Colonic mucosa (tissue), 4 donors: ENCODE data around the gene SCYGR1. TPM values are rescaled to one million over a fixed set of nuclear protein-coding genes. Genes with fewer than 3 reads are reported as not detected.

ENCODE experiments used
- DNase-seq: peaks from one replicate; pipeline ENCODE4 v3.0.0-alpha.2; 2020
- H3K27ac ChIP-seq: fragments of 200-600 bp; one replicate; pipeline ENCODE4 v1.8.0; 2021
- H3K27me3 ChIP-seq: fragments of 200-600 bp; one replicate; pipeline ENCODE4 v1.8.0; 2021
- H3K36me3 ChIP-seq: fragments of 200-600 bp; one replicate; pipeline ENCODE4 v1.8.0; 2021
- H3K4me1 ChIP-seq: fragments of 200-600 bp; one replicate; pipeline ENCODE4 v1.8.0; 2021; ENCODE audit warnings: mild to moderate bottlenecking
- H3K4me3 ChIP-seq: fragments of 200-600 bp; one replicate; pipeline ENCODE4 v1.8.0; 2021
- H3K9ac ChIP-seq, 2 donors: one replicate each; pipeline ENCODE4 v1.7.0; 2013; ENCODE audit warnings: control low read depth in 2 of 2, low read depth in 2 of 2, low read length in 2 of 2
- H3K9me3 ChIP-seq: fragments of 200-600 bp; one replicate; pipeline ENCODE4 v1.8.0; 2021
- intact Hi-C: fragments of 100-400 bp; cut with DNase I; formaldehyde crosslinking; loops from one replicate; pipeline ENCODE4 v1.14.1; 2022
- total RNA-seq, 2 donors: library from RNA; stranded (reverse); fragmentation: NEBNext Ultra II Directional in 1 of 2; extraction: Animal tissue kit (Norgen Biotek cat#: 25700) in 1 of 2; gene quantifications; one replicate each; pipeline ENCODE4 v1.2.1, GENCODE V29; 2021
- TF ChIP-seq, protein P1 (sequence below): fragments of 200-600 bp; IDR thresholded peaks from one replicate; pipeline ENCODE4 v1.8.0; 2022; ENCODE audit warnings: antibody characterized with exemption, mild to moderate bottlenecking
- donor health status: healthy.
- donor health status: DM: no; HTN: no; CAD: no.
- donor health status: DM: no; HTN: no; CAD: no.

SCYGR1 gene
- total RNA-seq, 2 donors from 2014 or later = not detected

DNA sequence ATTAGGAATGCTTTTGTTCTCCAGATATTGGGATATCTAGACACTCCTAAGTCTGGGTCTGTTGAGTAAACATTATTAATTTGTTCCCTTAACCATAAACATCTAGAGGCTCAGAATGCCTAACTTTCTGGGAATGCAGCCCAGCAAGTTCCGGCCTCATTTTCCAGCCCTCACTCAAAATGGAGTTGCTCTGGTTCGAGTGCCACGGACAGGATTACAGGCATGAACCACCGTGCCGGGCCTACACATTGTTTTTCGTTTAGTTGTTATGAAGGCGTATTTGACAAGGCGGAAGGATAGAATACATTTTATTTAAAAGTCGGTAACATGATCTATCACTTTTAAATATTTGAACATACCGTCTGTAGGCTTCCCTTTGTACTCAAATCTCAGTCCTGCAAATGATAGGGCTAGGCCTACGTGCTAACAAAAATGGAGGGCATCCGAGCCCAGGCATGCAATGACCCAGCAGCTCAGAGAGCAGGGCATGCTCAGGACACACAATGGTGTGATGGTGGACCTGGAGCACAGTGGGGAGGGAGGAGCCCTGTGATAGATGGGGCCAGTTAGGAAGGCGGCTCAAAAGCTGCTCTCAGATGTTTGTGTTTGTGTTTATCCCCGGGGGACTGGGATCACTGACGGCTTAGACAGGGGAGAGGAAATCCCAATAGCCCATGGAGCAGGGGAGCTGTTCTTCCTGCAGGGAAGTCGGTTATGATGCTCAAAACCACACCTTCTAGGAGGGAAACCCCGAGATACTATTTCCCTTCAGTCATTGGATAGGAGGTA lies 2.9 kb upstream of the SCYGR1 start:
- no peaks in the 10 kb centered on the region for H3K36me3 ChIP-seq
- no peaks in the 10 kb centered on the region for H3K9me3 ChIP-seq
- H3K9ac ChIP-seq = no peak overlapping the region
- H3K4me3 ChIP-seq = no peak overlapping the region
- intact Hi-C loops = no loop called here
- H3K4me1 ChIP-seq = no peaks in the 10 kb centered on the region
- DNase-seq = no peak
- no peak overlapping the region for H3K27ac ChIP-seq
- H3K27me3 ChIP-seq = no peaks in the 10 kb centered on the region
- TF ChIP-seq, protein P1, sequence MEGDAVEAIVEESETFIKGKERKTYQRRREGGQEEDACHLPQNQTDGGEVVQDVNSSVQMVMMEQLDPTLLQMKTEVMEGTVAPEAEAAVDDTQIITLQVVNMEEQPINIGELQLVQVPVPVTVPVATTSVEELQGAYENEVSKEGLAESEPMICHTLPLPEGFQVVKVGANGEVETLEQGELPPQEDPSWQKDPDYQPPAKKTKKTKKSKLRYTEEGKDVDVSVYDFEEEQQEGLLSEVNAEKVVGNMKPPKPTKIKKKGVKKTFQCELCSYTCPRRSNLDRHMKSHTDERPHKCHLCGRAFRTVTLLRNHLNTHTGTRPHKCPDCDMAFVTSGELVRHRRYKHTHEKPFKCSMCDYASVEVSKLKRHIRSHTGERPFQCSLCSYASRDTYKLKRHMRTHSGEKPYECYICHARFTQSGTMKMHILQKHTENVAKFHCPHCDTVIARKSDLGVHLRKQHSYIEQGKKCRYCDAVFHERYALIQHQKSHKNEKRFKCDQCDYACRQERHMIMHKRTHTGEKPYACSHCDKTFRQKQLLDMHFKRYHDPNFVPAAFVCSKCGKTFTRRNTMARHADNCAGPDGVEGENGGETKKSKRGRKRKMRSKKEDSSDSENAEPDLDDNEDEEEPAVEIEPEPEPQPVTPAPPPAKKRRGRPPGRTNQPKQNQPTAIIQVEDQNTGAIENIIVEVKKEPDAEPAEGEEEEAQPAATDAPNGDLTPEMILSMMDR = no peak

DNA sequence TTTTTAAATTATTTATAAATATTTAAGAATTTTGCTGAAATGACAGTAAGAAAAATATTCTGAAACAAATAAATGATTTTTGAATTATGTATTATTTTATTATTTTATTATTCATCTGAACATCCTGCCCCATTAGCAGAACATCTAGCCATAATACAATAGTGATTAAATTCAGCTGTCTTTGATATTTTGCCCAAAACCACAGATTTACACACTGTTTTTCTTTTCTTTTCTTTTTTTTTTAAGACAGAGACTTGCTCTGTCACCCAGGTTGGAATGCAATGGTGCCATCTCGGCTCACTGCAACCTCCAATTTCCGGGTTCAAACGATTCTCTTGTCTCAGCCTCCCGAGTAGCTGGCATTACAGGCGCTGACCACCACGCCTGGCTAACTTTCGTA lies 1.9 kb upstream of the SCYGR1 start:
- Histone ChIP-seq H3K4me3 (no peak overlapping the region), H3K9me3 (no peaks in the 10 kb centered on the region), H3K27ac (no peak overlapping the region), H3K27me3 (no peaks in the 10 kb centered on the region), H3K4me1 (no peaks in the 10 kb centered on the region), H3K36me3 (no peaks in the 10 kb centered on the region), H3K9ac (no peak overlapping the region)
- DNase-seq = no peak
- intact Hi-C loops = no loop called here
- TF ChIP-seq, protein P1 = no peak

DNA sequence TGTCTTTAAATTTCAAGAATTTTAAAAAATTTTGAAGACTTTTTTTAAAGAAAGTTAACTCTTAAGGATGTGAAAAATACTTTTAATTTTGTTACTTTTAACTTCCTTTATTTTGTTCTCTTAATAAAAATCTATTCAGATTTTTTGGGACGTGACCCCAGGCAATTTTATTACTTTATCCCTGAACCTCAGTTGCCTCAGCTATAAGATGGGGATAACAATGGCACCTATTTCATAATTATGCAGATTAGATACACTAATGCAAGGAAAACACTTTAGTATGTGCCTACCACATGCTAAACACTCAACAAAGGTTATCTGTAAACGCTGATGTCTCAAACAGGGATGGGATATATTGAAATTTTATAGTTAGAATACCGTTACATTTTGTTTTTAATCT lies 1.5 kb upstream of the SCYGR1 start:
- Histone ChIP-seq H3K9ac (no peak overlapping the region), H3K4me3 (no peak overlapping the region), H3K27ac (no peak overlapping the region), H3K36me3 (no peaks in the 10 kb centered on the region), H3K4me1 (no peaks in the 10 kb centered on the region), H3K27me3 (no peaks in the 10 kb centered on the region), H3K9me3 (no peaks in the 10 kb centered on the region)
- TF ChIP-seq, protein P1 = no peak
- intact Hi-C loops = no loop called here
- no peak for DNase-seq

DNA sequence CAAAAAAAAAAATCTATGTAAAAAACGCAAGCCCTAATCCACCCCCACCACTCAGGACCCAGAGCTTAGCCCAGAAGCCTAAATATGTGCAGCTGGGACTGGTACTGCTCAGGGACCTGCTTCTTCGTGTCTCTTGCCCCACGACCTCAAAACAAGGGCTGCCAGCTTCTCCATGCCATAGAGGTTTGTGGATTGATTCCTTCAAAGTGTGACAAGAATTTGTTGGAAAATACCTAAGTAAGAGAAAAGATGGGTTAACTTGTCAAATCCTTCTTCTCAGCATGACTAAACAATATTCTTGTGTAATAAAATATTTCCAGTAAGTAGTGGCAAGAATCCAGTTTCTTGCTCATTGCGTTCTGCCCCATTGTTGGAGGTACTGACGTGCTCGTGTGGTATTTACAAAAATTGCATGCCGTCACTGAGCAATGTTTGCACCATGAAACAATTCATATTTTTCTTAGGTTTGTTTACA lies 825 bp upstream of the SCYGR1 start:
- H3K4me3 ChIP-seq = no peak overlapping the region
- no peaks in the 10 kb centered on the region for H3K4me1 ChIP-seq
- no peaks in the 10 kb centered on the region for H3K9me3 ChIP-seq
- H3K27me3 ChIP-seq = no peaks in the 10 kb centered on the region
- H3K9ac ChIP-seq = no peak overlapping the region
- no peaks in the 10 kb centered on the region for H3K36me3 ChIP-seq
- no peak for DNase-seq
- no peak overlapping the region for H3K27ac ChIP-seq
- intact Hi-C loops = no loop called here
- TF ChIP-seq, protein P1 = no peak

- Histone ChIP-seq H3K4me3 (no peak overlapping the region), H3K9me3 (no peaks in the 10 kb centered on the region), H3K4me1 (no peaks in the 10 kb centered on the region), H3K27me3 (no peaks in the 10 kb centered on the region), H3K27ac (no peak overlapping the region), H3K36me3 (no peaks in the 10 kb centered on the region), H3K9ac (no peak overlapping the region)
- intact Hi-C loops = no loop called here
- no peak for DNase-seq
- TF ChIP-seq, protein P1 = no peak
These were observed 1.1 kb downstream of the SCYGR1 start for GRCh38 chr2:227386630-227387029.
